ENCODE measurements around the gene TSHZ2. TPM values are rescaled to one million over a fixed set of nuclear protein-coding genes. Genes with fewer than 3 reads are reported as not detected.

TSHZ2 gene
- total RNA-seq, 1 experiment from 2014 or later, result 0.07 TPM

DNA sequence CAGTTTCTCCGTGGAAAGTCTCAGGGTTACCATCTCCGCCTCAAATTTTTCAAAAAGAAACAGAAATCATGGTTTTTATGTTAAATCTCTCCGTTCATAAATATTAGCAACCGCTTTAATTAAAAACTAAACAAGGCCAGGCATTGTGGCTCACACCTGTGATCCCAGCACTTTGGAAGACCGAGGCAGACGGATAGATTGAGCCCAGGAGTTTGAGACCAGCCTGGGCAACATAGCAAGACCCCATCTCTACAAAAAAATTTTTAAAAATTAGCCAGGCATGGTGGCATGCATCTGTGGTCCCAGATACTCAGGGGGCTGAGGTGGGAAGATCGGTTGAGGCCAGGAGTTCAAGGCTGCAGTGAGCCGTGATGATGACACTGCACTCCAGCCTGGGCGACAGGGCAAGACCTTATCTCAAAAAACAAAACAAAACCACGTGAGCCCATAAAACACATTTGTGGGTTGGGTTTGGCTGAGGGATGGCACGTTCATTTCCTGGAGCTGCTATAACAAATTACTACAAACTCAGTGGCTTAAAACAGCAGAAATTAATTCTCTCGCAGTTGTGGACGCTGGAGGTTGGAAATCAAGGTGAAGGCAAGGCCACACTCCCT is 398.3 kb downstream of the TSHZ2 start:
- Histone ChIP-seq H3K27ac (ENCODE audit: low read depth, low read length) (no peak overlapping the region), H3K9me2 (ENCODE audit: insufficient read depth) (no peaks in the 10 kb centered on the region), H3K27me3 (ENCODE audit: insufficient read depth, low read length) (0 out of 2 replicates have a peak, but pooled peaks cover 4% of the 10 kb centered on the region), H3K9ac (ENCODE audit: low read length) (no peak overlapping the region), H3K4me2 (ENCODE audit: low read length) (no peak overlapping the region), H2AFZ (ENCODE audit: low read depth, low read length, poor library complexity, severe bottlenecking) (no peak overlapping the region), H4K20me1 (ENCODE audit: insufficient read depth) (no peaks in the 10 kb centered on the region), H3K4me1 (ENCODE audit: control insufficient read depth in 1 of 2, insufficient read depth in 2 of 2, low read length in 2 of 2) (no peaks in the 10 kb centered on the region), H3K9me3 (ENCODE audit: control insufficient read depth in 1 of 2, insufficient read depth in 1 of 2, low read depth in 1 of 2, low read length in 2 of 2) (no peaks in the 10 kb centered on the region), H3K4me3 (replicated peaks in 1 of 2; ENCODE audit: low read depth in 1 of 2, low read length in 2 of 2) (no peak overlapping the region), H3K36me3 (ENCODE audit: control insufficient read depth in 1 of 2, insufficient read depth in 2 of 2, low read length in 2 of 2) (no peaks in the 10 kb centered on the region), H3K79me2 (ENCODE audit: insufficient read depth, low read length) (no peaks in the 10 kb centered on the region)
- ChIA-PET POLR2A (no interaction called here), CTCF (no interaction called here), RAD21 (ENCODE audit: low non-redundant PET in 1 of 2, low total read pairs in 2 of 2, uncharacterized antibody in 2 of 2, unreplicated experiment in 2 of 2) (no interaction called here)
- intact Hi-C loops (cut with micrococcal nuclease), result no loop called here
- BruUV-seq (replicated peaks), result no TSS peak
- no peak for ATAC-seq
- TF ChIP-seq, protein P1, sequence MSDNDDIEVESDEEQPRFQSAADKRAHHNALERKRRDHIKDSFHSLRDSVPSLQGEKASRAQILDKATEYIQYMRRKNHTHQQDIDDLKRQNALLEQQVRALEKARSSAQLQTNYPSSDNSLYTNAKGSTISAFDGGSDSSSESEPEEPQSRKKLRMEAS (IDR thresholded peaks at IDR 0.05), result no peak
- TF ChIP-seq POLR2A (IDR thresholded peaks at IDR 0.05; ENCODE audit: borderline replicate concordance, extremely low read depth, insufficient read depth, insufficient read length) (no peak), YY1 (IDR thresholded peaks at IDR 0.05; ENCODE audit: extremely low read depth, insufficient replicate concordance, low read depth, low read length) (no peak), ZNF274 (IDR thresholded peaks at IDR 0.05; ENCODE audit: low read depth, low read length) (no peak), EZH2phosphoT487 (IDR thresholded peaks at IDR 0.05; ENCODE audit: borderline replicate concordance) (no peak), JUND (IDR thresholded peaks at IDR 0.05) (no peak), RAD21 (IDR thresholded peaks at IDR 0.05; ENCODE audit: low read depth) (no peak), FOSL1 (IDR thresholded peaks at IDR 0.05; ENCODE audit: low read depth) (no peak), SRF (IDR thresholded peaks at IDR 0.05; ENCODE audit: low read depth) (no peak), CEBPB (IDR thresholded peaks at IDR 0.05; ENCODE audit: low read depth) (no peak), SIN3A (IDR thresholded peaks at IDR 0.05; ENCODE audit: low read depth) (no peak), POLR2AphosphoS5 (IDR thresholded peaks at IDR 0.05; ENCODE audit: low read depth, low read length) (no peak)
- TF ChIP-seq, protein P2, sequence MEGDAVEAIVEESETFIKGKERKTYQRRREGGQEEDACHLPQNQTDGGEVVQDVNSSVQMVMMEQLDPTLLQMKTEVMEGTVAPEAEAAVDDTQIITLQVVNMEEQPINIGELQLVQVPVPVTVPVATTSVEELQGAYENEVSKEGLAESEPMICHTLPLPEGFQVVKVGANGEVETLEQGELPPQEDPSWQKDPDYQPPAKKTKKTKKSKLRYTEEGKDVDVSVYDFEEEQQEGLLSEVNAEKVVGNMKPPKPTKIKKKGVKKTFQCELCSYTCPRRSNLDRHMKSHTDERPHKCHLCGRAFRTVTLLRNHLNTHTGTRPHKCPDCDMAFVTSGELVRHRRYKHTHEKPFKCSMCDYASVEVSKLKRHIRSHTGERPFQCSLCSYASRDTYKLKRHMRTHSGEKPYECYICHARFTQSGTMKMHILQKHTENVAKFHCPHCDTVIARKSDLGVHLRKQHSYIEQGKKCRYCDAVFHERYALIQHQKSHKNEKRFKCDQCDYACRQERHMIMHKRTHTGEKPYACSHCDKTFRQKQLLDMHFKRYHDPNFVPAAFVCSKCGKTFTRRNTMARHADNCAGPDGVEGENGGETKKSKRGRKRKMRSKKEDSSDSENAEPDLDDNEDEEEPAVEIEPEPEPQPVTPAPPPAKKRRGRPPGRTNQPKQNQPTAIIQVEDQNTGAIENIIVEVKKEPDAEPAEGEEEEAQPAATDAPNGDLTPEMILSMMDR (IDR thresholded peaks at IDR 0.05 in 2 of 3, conservative IDR thresholded peaks at IDR 0.05 in 1 of 3; ENCODE audit: borderline replicate concordance in 1 of 3, insufficient read depth in 1 of 3, low read depth in 2 of 3, low read length in 2 of 3), result no peak
- TF ChIP-seq, protein P3, sequence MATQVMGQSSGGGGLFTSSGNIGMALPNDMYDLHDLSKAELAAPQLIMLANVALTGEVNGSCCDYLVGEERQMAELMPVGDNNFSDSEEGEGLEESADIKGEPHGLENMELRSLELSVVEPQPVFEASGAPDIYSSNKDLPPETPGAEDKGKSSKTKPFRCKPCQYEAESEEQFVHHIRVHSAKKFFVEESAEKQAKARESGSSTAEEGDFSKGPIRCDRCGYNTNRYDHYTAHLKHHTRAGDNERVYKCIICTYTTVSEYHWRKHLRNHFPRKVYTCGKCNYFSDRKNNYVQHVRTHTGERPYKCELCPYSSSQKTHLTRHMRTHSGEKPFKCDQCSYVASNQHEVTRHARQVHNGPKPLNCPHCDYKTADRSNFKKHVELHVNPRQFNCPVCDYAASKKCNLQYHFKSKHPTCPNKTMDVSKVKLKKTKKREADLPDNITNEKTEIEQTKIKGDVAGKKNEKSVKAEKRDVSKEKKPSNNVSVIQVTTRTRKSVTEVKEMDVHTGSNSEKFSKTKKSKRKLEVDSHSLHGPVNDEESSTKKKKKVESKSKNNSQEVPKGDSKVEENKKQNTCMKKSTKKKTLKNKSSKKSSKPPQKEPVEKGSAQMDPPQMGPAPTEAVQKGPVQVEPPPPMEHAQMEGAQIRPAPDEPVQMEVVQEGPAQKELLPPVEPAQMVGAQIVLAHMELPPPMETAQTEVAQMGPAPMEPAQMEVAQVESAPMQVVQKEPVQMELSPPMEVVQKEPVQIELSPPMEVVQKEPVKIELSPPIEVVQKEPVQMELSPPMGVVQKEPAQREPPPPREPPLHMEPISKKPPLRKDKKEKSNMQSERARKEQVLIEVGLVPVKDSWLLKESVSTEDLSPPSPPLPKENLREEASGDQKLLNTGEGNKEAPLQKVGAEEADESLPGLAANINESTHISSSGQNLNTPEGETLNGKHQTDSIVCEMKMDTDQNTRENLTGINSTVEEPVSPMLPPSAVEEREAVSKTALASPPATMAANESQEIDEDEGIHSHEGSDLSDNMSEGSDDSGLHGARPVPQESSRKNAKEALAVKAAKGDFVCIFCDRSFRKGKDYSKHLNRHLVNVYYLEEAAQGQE (IDR thresholded peaks at IDR 0.05; ENCODE audit: low read depth), result no peak
- TF ChIP-seq, protein P4, sequence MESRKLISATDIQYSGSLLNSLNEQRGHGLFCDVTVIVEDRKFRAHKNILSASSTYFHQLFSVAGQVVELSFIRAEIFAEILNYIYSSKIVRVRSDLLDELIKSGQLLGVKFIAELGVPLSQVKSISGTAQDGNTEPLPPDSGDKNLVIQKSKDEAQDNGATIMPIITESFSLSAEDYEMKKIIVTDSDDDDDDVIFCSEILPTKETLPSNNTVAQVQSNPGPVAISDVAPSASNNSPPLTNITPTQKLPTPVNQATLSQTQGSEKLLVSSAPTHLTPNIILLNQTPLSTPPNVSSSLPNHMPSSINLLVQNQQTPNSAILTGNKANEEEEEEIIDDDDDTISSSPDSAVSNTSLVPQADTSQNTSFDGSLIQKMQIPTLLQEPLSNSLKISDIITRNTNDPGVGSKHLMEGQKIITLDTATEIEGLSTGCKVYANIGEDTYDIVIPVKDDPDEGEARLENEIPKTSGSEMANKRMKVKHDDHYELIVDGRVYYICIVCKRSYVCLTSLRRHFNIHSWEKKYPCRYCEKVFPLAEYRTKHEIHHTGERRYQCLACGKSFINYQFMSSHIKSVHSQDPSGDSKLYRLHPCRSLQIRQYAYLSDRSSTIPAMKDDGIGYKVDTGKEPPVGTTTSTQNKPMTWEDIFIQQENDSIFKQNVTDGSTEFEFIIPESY (IDR thresholded peaks at IDR 0.05; ENCODE audit: extremely low read depth, insufficient replicate concordance, low read length), result no peak
- TF ChIP-seq, protein P5, sequence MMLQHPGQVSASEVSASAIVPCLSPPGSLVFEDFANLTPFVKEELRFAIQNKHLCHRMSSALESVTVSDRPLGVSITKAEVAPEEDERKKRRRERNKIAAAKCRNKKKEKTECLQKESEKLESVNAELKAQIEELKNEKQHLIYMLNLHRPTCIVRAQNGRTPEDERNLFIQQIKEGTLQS (IDR thresholded peaks at IDR 0.05), result no peak
- no peak for DNase-seq (ENCODE audit: low read depth, low spot score)

Data from HCT116 (cell line).